ENCODE data around the gene FBXO10. TPM values are rescaled to one million over a fixed set of nuclear protein-coding genes. Genes with fewer than 3 reads are reported as not detected.
"Not testable (repeated sequence)": the region's sequence is repeated elsewhere in the genome, so short reads cannot be mapped to it uniquely, and the experiment has no call there.

Gene FBXO10
- total RNA-seq, 2 experiments from 2014 or later, result 1.9 TPM

DNA sequence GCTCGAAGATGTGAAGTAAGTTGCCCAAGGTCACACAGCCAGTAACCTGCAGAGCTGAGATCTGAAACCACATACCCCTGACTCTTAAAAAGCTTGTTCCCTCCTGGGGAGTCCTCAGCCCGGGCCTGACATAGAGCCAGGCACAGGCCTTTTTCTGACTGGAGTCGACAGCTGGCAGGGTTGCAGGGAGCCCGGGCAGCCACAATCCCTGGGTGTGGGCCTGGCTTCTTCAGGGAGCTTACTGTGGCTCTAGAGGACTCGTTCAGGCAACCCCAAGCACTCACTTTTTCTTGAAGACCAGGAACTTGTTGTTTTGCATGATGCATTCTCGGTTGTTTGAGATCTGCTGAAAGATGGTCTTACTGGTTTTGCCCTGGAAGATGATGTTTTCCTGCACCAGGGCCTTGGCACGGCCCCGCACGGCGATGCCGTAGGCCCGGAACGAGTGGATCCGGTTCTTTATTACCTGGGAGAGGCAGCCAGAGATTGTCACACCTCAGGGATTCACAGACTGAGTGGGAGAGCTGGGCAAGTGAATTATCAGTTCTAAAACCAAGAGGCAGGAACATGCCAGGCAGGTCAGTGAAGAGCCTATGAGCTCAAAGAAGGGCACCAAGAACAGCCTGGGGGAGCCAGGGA lies 60.4 kb downstream of the FBXO10 start:
- Mint-ChIP-seq H3K27me3 (no peaks in the 10 kb centered on the region), H3K36me3 (peaks cover 7% of the 10 kb centered on the region), H3K4me3 (no peak overlapping the region), H3K27ac (no peak overlapping the region), H3K4me1 (no peaks in the 10 kb centered on the region), H3K9me3 (no peaks in the 10 kb centered on the region)
- DNase-seq, result no peak

DNA sequence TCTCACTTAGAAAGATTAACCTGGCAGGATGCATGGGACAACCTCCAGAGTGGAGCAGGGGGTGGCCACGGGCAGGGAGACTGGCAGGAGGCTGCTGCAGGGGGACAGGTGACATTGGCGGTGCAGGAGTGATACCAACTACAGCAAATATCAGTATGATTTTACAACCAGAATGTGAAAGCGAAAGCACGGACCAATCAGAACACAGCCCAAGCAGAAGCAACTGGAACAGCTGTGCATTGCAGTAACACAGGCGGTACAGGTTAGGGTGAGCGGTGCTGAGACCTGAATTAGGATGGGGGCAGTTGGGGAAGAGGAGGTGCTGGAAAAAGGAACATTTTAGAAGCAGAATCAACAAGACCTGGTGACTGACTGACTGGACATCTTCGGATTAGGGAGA lies 61.2 kb downstream of the FBXO10 start:
- no peaks in the 10 kb centered on the region for H3K9me3 Mint-ChIP-seq
- H3K36me3 Mint-ChIP-seq, result peaks cover 5% of the 10 kb centered on the region
- H3K4me1 Mint-ChIP-seq, result no peaks in the 10 kb centered on the region
- no peaks in the 10 kb centered on the region for H3K27me3 Mint-ChIP-seq
- DNase-seq, result no peak
- no peak overlapping the region for H3K4me3 Mint-ChIP-seq
- H3K27ac Mint-ChIP-seq, result no peak overlapping the region

DNA sequence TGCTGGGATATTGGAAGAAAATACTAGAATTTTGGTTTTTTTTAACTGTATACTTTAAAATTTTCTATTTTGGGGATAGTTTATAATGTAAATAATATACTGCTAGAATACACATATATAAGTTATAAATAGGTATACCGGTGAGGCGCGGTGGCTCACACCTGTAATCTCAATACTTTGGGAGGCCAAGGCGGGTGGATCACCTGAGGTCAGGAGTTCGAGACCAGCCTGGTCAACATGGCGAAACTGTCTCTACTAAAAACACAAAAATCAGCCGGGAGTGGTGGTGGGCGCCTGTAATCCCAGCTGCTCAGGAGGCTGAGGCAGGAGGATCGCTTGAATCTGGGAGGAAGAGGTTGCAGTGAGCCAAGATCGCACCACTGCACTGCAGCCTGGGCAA lies 61.8 kb downstream of the FBXO10 start:
- H3K4me3 Mint-ChIP-seq, H3K27me3 Mint-ChIP-seq, H3K27ac Mint-ChIP-seq: not testable (repeated sequence)

DNA sequence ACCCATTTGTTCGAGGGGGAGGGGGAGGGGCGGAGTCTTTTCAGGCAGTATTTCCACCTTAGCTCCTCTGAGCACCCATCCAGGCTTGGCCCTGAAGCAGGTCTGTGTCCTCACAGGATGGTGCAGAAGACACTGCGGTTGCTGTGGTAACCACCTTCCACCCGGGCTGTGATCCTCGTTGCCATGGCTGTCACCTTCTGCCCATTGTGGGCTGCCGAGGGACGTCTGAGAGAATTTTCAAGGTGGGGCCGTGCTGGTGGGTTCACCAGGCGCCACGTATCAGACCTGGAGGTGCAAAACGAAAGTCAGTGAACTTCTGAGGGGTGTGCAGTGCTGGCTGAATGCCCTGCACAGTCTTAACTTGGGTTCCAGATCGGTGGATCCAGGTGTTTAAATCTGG lies 63.7 kb downstream of the FBXO10 start:
- H3K27me3 Mint-ChIP-seq, result no peaks in the 10 kb centered on the region
- DNase-seq, result no peak
- H3K27ac Mint-ChIP-seq, result no peak overlapping the region
- H3K36me3 Mint-ChIP-seq, result peaks cover 4% of the 10 kb centered on the region
- H3K4me1 Mint-ChIP-seq, result peaks cover under 1% of the 10 kb centered on the region
- no peaks in the 10 kb centered on the region for H3K9me3 Mint-ChIP-seq
- no peak overlapping the region for H3K4me3 Mint-ChIP-seq

More for the DNA sequence above, 61.8 kb downstream of the FBXO10 start:
- not testable (repeated sequence) for DNase-seq, H3K9me3 Mint-ChIP-seq, H3K4me1 Mint-ChIP-seq, H3K36me3 Mint-ChIP-seq

DNA sequence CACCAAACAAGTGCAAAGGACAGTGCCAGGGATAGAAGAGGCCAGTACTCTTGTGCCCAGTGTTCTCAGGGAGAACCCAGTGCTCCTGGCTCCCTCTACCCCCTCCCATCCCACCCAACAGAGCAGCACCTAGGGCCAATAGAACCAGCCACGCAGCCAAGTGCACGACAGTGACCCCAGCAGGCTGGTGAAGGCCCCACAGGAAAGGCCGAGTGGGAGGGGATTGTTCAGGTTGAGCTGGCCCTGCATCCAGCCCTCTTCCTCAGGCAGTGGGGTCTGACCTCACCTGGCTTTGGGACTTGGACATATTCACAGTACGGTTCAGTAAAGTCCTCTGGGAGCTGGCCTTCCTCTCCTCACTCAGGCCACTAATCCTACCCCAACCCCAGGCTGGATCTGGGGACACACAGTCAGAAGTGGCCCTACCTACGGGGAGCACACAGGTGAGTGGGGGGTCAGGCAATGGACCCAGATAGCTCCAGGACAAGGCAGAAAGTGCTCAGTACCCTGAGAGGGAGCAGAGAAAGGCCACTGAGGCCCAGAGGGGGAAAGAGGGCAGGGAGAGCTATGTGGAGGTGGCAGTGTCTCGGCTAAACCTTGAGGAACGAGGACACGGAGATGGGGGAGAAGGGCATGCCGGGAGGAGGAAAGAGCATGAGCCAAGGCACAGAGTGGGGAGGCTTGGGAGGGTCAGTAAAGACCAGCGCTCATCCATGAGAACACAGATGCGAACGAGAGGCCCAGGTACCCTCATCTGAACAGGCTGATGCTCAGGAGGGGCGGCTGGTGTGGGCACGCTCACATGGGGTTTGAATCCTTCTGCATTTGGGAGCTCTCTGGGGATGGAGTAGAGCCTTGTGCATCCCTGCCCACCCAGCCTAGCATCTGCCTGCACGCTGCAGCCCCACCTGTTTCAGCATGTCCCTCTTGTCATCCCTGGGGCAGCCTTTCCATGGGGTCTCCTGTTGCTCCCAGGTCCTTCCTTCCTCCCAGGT lies 64.9 kb downstream of the FBXO10 start:
- Mint-ChIP-seq H3K9me3 (no peaks in the 10 kb centered on the region), H3K36me3 (peaks cover 7% of the 10 kb centered on the region), H3K27me3 (no peaks in the 10 kb centered on the region), H3K27ac (no peak overlapping the region), H3K4me3 (no peak overlapping the region), H3K4me1 (peaks cover 3% of the 10 kb centered on the region)
- DNase-seq, result no peak

DNA sequence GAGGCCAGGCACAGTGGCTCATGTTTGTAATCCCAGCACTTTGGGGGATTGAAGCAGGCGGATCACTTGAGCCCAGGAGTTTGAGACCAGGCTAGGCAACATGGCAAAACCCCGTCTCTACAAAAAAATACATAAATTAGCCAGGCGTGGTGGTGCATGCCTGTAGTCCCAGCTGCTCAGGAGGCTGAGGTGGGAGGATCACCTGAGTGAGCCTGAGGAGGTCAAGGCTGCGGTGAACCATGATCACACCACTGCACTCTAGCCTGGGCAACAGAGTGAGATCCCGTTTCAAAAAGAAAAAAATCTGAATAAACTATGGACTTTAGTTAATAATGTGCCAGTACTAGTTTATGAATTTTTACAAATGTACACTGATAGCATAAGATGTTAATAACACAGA lies 66.1 kb downstream of the FBXO10 start:
- not testable (repeated sequence) for H3K27me3 Mint-ChIP-seq, DNase-seq, H3K4me1 Mint-ChIP-seq, H3K9me3 Mint-ChIP-seq, H3K36me3 Mint-ChIP-seq, H3K4me3 Mint-ChIP-seq, H3K27ac Mint-ChIP-seq

DNA sequence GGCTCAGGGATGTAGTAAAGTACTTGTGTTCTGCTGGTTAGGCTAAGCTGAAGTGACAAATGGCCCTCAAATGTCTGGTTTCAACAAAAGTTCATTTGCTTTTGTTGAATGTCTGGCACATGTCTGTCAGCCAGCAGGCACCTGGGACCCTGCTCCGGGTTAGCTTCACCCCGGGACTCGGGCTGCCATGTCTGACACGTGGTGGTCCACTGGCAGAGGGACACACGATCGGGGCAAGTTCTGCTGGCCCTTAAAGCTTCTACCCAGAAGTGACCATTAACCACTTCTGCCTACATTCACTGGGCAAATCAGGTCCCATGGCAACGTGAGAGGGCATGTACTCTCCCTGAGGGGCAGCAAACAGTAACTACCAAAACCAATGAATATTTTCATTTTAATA lies 66.6 kb downstream of the FBXO10 start:
- H3K4me1 Mint-ChIP-seq, result peaks cover 5% of the 10 kb centered on the region
- no peaks in the 10 kb centered on the region for H3K27me3 Mint-ChIP-seq
- H3K36me3 Mint-ChIP-seq, result peaks cover 7% of the 10 kb centered on the region
- no peak overlapping the region for H3K4me3 Mint-ChIP-seq
- H3K9me3 Mint-ChIP-seq, result no peaks in the 10 kb centered on the region
- H3K27ac Mint-ChIP-seq, result no peak overlapping the region
- no peak for DNase-seq

DNA sequence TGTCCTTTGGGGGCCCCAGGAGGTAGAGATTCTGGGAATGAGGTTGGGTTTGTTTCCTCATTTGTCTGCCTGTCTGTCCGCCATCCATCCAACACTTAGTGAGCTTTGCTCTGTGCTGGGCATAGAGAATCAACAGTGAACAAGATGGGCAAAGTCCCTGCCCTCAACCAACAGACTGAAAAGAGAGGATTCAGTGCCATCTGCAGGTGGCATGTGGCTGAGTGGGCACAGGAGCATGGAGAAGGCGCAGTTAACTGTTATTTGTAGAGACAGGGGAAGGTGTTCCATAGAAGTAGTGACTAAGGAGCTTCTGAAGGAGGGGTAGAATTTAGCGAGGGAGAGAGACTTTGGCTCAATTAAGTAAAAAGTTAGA lies 67.4 kb downstream of the FBXO10 start:
- H3K4me3 Mint-ChIP-seq, result no peak overlapping the region
- no peaks in the 10 kb centered on the region for H3K9me3 Mint-ChIP-seq
- H3K36me3 Mint-ChIP-seq, result peaks cover 7% of the 10 kb centered on the region
- H3K4me1 Mint-ChIP-seq, result peaks cover 8% of the 10 kb centered on the region
- no peak overlapping the region for H3K27ac Mint-ChIP-seq
- no peak for DNase-seq
- no peaks in the 10 kb centered on the region for H3K27me3 Mint-ChIP-seq

DNA sequence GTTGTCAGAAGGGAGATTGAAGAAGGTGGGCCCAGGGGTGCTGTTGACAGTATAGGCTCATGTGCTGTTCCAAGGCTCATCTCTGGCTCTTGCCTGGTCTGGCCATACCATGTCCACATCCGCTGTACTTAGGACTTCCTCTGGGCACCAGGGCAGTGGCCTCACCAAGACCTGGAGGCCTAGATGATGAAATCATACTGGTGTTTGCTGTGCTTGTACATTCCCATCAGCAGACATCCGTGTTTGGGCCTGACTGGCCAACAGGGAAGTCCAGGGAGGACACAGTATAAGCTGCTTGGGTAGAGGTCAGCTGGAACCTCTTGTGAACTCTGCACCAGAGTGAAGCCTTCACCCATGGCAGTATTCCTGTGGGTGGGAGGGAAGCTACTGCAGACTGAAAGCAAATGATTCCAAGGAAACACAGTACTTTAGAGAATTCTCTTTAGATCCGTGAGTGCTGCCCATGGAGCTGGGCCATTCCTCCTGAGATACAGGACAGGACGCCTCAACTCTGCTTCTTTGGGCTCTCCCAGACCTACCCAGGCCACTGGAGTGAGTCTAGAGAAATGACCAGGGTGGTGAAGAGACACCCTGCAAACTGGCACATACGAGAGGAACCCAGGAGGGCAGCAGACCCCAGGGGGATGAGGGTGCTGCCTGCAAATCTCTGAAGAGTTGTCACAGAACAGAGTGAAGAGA lies 67.9 kb downstream of the FBXO10 start:
- Mint-ChIP-seq H3K4me3 (no peak overlapping the region), H3K27me3 (no peaks in the 10 kb centered on the region), H3K27ac (no peak overlapping the region), H3K4me1 (peaks cover 10% of the 10 kb centered on the region), H3K9me3 (no peaks in the 10 kb centered on the region), H3K36me3 (peaks cover 11% of the 10 kb centered on the region)
- no peak for DNase-seq

DNA sequence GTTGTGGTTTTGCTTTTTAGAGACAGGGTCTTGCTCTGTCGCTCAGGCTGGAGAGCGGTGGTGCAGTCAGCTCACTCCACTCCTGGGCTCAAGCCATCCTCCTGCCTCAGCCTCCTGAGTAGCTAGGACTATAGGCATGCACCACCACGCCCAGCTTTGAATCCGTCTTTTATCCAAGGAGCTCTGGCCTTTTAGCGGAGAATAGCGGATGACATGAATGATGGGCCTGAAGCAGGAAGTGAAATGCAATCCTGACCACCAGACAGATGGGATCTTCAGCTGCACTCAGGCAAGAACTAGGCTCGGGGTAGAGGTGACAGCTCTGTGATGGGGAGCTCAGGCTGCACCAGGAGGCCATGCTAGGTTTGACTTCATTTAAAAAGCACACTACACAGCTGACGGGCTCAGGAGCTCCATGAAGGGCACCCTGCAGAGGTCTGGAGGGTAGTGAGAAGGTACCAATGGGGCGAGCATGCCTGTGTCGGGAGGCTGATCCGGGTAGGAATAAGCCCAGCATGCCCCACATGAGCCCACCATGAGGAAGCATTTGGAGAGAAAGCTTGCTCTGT lies 68.5 kb downstream of the FBXO10 start:
- no peak overlapping the region for H3K4me3 Mint-ChIP-seq
- peaks cover 10% of the 10 kb centered on the region for H3K4me1 Mint-ChIP-seq
- no peaks in the 10 kb centered on the region for H3K27me3 Mint-ChIP-seq
- H3K9me3 Mint-ChIP-seq, result no peaks in the 10 kb centered on the region
- H3K36me3 Mint-ChIP-seq, result peaks cover 18% of the 10 kb centered on the region
- DNase-seq, result no peak
- no peak overlapping the region for H3K27ac Mint-ChIP-seq

DNA sequence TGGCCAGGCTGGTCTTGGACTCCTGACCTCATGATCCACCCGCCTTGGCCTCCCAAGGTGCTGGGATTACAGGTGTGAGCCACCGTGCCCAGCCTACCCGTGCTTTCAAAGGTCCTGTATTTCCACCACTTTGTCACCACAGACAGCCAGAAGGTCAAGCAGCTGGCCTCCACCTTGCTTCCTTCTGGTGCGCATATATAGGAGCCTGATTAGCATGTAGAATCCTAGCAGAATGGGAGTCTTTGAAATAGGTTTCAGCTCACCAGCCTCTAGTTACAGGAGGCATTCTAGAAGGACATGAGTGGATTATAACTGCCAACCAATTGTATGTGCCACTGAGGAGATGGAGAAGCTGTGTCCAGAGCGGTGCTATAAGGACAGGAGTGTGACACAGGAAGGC lies 71.6 kb downstream of the FBXO10 start:
- peaks cover 31% of the 10 kb centered on the region for H3K36me3 Mint-ChIP-seq
- H3K27ac Mint-ChIP-seq, result no peak overlapping the region
- H3K4me3 Mint-ChIP-seq, result no peak overlapping the region

DNA sequence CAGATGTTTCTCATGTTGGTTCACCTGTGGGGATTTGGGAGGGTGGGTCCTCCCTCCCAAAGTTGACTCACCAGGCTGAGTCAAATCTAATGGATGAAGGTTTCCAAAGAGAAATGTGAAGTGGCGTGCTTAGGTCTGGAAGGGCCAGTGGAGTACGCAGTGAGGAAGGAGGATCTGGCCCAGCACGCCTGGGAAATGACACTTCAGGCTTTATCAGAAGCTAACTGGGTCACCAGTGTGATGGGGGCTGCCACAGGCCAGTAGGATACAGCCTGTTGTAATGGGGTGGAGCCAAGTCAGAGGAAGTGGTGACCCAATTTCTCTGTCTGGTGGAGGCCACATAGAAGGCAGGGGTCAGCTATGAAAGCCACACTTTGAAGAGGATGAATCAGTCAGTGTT lies 72.4 kb downstream of the FBXO10 start:
- Mint-ChIP-seq H3K27ac (no peak overlapping the region), H3K4me1 (peaks cover 10% of the 10 kb centered on the region), H3K27me3 (no peaks in the 10 kb centered on the region), H3K36me3 (peaks cover 34% of the 10 kb centered on the region), H3K4me3 (no peak overlapping the region), H3K9me3 (no peaks in the 10 kb centered on the region)
- no peak for DNase-seq

More for the DNA sequence above, 71.6 kb downstream of the FBXO10 start:
- peaks cover 10% of the 10 kb centered on the region for H3K4me1 Mint-ChIP-seq
- H3K27me3 Mint-ChIP-seq, result no peaks in the 10 kb centered on the region
- no peak for DNase-seq
- H3K9me3 Mint-ChIP-seq, result no peaks in the 10 kb centered on the region

DNA sequence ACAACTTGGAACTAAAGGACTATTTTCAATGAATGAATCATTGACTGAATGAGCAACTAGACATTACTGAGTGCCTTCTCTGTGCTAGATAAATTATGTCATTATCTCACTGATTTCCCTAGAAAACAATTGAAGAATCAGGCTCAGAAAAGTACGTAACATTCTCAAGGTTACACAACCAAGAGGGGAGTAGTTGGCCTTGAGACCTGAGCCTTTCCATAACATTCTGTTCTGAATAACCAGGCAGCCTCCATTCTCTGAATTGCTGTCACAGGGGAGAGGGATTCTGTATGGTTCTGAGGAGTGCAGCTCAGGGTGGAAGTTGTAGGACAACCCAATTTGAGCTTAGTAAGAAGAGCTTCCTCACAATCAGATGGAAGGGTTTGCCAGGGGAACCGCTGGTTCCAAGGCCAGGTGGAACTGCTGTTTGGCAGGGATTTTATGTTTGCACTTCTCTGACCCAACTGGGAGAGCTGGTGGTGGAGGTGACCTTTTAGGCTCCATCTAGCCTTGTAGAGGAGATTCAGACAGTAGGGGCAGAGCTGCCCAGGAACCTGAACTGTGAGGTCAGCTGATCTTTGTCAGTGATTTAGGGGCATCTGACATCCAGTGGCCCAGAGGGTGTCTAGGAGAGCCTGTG lies 74.1 kb downstream of the FBXO10 start:
- no peaks in the 10 kb centered on the region for H3K27me3 Mint-ChIP-seq
- H3K36me3 Mint-ChIP-seq, result peaks cover 35% of the 10 kb centered on the region
- peak overlapping the region; percentile 23 for H3K27ac Mint-ChIP-seq
- H3K9me3 Mint-ChIP-seq, result no peaks in the 10 kb centered on the region
- peaks cover 12% of the 10 kb centered on the region for H3K4me1 Mint-ChIP-seq
- no peak overlapping the region for H3K4me3 Mint-ChIP-seq
- no peak for DNase-seq

DNA sequence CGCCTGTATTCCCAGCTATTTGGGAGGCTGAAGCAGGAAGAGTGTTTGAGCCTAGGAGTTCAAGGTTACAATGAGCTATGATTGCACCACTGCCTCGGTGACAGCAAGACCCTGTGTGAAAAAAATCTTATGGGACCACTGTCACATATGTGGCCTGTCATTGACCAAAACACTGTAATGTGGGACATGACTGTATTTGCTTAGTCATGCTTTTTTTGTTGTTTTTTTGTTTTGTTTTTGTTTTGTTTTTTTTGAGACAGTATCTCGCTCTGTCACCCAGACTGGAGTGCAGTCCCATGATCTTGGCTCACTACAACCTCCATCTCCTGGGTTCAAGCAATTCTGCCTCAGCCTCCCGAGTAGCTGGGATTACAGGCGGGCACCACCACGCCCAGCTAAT lies 76.9 kb downstream of the FBXO10 start:
- H3K27me3 Mint-ChIP-seq, result no peaks in the 10 kb centered on the region
- H3K36me3 Mint-ChIP-seq, result peaks cover 54% of the 10 kb centered on the region
- H3K9me3 Mint-ChIP-seq, result no peaks in the 10 kb centered on the region
- no peak overlapping the region for H3K4me3 Mint-ChIP-seq
- no peak overlapping the region for H3K27ac Mint-ChIP-seq
- no peak for DNase-seq
- H3K4me1 Mint-ChIP-seq, result peaks cover 15% of the 10 kb centered on the region

DNA sequence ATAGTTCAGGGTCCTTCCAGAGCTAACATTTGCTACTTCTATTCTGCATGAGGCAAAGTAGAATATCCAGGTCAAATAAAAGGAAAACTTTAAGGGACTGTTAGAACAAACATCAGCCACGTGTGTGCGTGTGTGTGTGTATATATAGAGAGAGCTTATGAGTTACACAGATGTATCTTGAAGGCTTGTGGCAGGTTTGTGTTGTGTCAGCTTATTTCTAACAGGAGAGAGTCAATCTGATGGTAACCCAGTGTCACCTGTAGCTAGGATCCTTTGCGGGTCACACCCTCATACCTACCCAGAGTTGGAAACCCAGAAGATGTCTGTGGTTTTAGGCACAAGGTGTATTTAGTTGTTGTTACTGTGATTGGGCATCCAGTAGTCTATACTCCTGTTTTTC lies 77.7 kb downstream of the FBXO10 start:
- Mint-ChIP-seq H3K9me3 (no peaks in the 10 kb centered on the region), H3K36me3 (peaks cover 55% of the 10 kb centered on the region), H3K4me3 (no peak overlapping the region), H3K27me3 (no peaks in the 10 kb centered on the region), H3K27ac (no peak overlapping the region), H3K4me1 (peaks cover 10% of the 10 kb centered on the region)
- DNase-seq, result no peak
